Loucy (cell line): Measurements from ENCODE around the gene TNFSF13B.

Experiments used
- EZH2phosphoT487 ChIP-seq: fragments of 200-600 bp; IDR thresholded peaks from 2 replicates; pipeline ENCODE4 v1.6.1; 2018; ENCODE audit warnings: antibody characterized with exemption, mild to moderate bottlenecking, moderate library complexity, borderline replicate concordance
- TF ChIP-seq, protein P1 (sequence below): fragments of 200-600 bp; sonication (generic); conservative IDR thresholded peaks from 2 replicates; pipeline ENCODE4 v1.5.1; 2014; ENCODE audit warnings: mild to moderate bottlenecking, antibody characterized with exemption, low read length

DNA sequence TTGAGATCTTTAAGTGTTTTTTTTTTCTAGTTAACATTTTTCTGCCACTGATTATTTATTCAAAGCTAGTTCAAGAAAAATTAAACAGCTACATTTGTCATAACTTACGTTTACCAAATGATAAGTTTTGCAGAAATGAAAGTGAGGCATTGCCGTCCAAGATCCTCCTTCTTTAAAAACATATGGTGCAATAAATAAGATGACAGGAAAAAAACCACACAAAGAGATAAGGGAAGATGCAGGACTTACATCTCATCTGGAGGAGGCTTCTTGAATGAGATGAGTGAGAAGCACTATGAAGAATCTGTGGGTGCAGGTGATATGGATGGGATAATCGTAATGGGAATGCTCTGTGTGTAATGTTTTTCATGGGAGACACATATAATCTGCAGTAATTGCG is 12.4 kb downstream of the TNFSF13B start:
- TF ChIP-seq, protein P1, sequence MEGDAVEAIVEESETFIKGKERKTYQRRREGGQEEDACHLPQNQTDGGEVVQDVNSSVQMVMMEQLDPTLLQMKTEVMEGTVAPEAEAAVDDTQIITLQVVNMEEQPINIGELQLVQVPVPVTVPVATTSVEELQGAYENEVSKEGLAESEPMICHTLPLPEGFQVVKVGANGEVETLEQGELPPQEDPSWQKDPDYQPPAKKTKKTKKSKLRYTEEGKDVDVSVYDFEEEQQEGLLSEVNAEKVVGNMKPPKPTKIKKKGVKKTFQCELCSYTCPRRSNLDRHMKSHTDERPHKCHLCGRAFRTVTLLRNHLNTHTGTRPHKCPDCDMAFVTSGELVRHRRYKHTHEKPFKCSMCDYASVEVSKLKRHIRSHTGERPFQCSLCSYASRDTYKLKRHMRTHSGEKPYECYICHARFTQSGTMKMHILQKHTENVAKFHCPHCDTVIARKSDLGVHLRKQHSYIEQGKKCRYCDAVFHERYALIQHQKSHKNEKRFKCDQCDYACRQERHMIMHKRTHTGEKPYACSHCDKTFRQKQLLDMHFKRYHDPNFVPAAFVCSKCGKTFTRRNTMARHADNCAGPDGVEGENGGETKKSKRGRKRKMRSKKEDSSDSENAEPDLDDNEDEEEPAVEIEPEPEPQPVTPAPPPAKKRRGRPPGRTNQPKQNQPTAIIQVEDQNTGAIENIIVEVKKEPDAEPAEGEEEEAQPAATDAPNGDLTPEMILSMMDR: no peak
- TF ChIP-seq EZH2phosphoT487: no peak
